Fibroblast of lung (primary cell): ENCODE measurements around the gene FBXO46. TPM values are rescaled to one million over a fixed set of nuclear protein-coding genes. Genes with fewer than 3 reads are reported as not detected.

Experiments
- DNase-seq, 2 donors: peaks; one replicate each; pipeline versions ENCODE4 v3.0.0 to v3.0.0-alpha.2; 2010; ENCODE audit warnings: low read depth in 2 of 2
- H2AFZ ChIP-seq: 2 replicates; pipeline ENCODE4 v1.5.1; 2012; ENCODE audit warnings: low read length, control low read depth, inconsistent platforms
- H3K27ac ChIP-seq: 2 replicates; pipeline ENCODE4 v1.5.1; 2011; ENCODE audit warnings: low read length, control low read depth; ENCODE audit not compliant: insufficient read depth
- H3K27me3 ChIP-seq: 2 replicates; pipeline ENCODE4 v1.5.1; 2011; ENCODE audit warnings: mild to moderate bottlenecking, low read length; ENCODE audit not compliant: control insufficient read depth, insufficient read depth
- H3K36me3 ChIP-seq: 2 replicates; pipeline ENCODE4 v1.5.1; 2011; ENCODE audit warnings: low read length; ENCODE audit not compliant: control insufficient read depth, insufficient read depth
- H3K4me1 ChIP-seq: 2 replicates; pipeline ENCODE4 v1.5.1; 2011; ENCODE audit warnings: low read length; ENCODE audit not compliant: control insufficient read depth, insufficient read depth; ENCODE audit errors: extremely low read depth
- H3K4me2 ChIP-seq: 2 replicates; pipeline ENCODE4 v1.5.1; 2011; ENCODE audit warnings: low read length, control low read depth; ENCODE audit not compliant: insufficient read depth; ENCODE audit errors: extremely low read depth
- H3K4me3 ChIP-seq, 4 experiments: fragments of 200-600 bp in 1 of 4; sonication (generic) in 1 of 4; replicated peaks in 1 of 4; 2 replicates each; pipeline ENCODE4 v1.5.1; 2011 to 2016; ENCODE audit warnings: low read length in 4 of 4, low read depth in 3 of 4, mild to moderate bottlenecking in 3 of 4, control low read depth in 2 of 4, inconsistent platforms in 1 of 4, mixed read lengths in 1 of 4; ENCODE audit not compliant: insufficient read depth in 1 of 4; ENCODE audit errors: control extremely low read depth in 1 of 4
- H3K79me2 ChIP-seq: 2 replicates; pipeline ENCODE4 v1.5.1; 2012; ENCODE audit warnings: mild to moderate bottlenecking, low read length, inconsistent platforms; ENCODE audit not compliant: control insufficient read depth, insufficient read depth
- H3K9ac ChIP-seq: 2 replicates; pipeline ENCODE4 v1.5.1; 2011; ENCODE audit warnings: mild to moderate bottlenecking, low read length, control low read depth; ENCODE audit not compliant: insufficient read depth
- H3K9me3 ChIP-seq: 2 replicates; pipeline ENCODE4 v1.5.1; 2012; ENCODE audit warnings: low read depth, low read length; ENCODE audit not compliant: control insufficient read depth, insufficient read depth
- H4K20me1 ChIP-seq: 2 replicates; pipeline ENCODE4 v1.5.1; 2011; ENCODE audit warnings: low read length; ENCODE audit not compliant: control insufficient read depth, insufficient read depth; ENCODE audit errors: extremely low read depth
- EZH2 ChIP-seq: IDR thresholded peaks from 2 replicates; pipeline ENCODE4 v1.5.1; 2012; ENCODE audit warnings: low read length, control low read depth, mild to moderate bottlenecking; ENCODE audit errors: missing control alignments
- polyA plus RNA-seq, 2 donors: library from polyadenylated mRNA; depleted of rRNA in 1 of 2; stranded (reverse) in 1 of 2; unstranded in 1 of 2; fragments of >200 nt; gene quantifications; 2 replicates each; pipeline ENCODE4 v1.2.1, GENCODE V29; 2011 to 2012; ENCODE audit warnings: missing spikeins in 1 of 2
- total RNA-seq: library from RNA; depleted of rRNA; stranded (reverse); fragments of >200 nt; gene quantifications from 2 replicates; pipeline ENCODE4 v1.2.1, GENCODE V29; 2014
- TF ChIP-seq, protein P1 (sequence below), 2 donors: IDR thresholded peaks in 1 of 2; conservative IDR thresholded peaks in 1 of 2; 1 replicate in 1 of 2; 2 replicates in 1 of 2; pipeline ENCODE4 v1.5.1; 2011 to 2012; ENCODE audit warnings: low read length in 2 of 2, control low read depth in 1 of 2, inconsistent platforms in 1 of 2, low read depth in 1 of 2, mild to moderate bottlenecking in 1 of 2

The FBXO46 gene
- total and polyA plus RNA-seq, 2 donors (not counting 1 experiment from before 2014, with no cell fraction given), result 2.0 to 3.3 TPM

DNA sequence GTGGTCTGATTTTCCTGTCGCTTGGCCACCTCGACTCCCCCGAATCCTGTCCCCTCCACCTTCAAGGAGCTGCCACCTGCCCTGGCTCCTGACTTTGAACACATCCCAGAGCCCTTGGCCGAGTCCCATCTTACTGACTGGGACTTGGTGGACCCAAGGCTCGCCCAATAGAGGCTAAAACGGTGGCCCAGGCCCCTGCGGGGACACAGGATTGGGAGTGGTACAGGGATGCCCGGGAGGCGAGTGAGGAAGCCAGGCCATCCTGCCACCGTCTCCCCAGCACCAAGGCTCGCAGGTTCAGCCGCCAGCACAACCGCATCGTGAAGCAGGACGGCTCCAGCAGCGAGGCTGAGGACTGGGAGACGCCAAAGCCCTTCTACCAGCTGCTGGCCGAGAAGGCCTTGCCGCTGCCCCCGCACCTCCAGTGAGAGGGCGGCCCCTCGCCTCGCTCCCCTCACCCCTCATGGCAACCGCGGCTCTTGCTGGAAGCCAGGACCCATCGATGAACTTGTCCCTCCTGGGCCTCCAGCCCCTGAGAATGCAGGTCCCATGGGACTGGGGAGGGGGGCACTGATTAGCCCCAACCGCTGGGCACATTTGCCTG, 33.1 kb upstream of the FBXO46 start:
- no peak for TF ChIP-seq EZH2
- TF ChIP-seq, protein P1, sequence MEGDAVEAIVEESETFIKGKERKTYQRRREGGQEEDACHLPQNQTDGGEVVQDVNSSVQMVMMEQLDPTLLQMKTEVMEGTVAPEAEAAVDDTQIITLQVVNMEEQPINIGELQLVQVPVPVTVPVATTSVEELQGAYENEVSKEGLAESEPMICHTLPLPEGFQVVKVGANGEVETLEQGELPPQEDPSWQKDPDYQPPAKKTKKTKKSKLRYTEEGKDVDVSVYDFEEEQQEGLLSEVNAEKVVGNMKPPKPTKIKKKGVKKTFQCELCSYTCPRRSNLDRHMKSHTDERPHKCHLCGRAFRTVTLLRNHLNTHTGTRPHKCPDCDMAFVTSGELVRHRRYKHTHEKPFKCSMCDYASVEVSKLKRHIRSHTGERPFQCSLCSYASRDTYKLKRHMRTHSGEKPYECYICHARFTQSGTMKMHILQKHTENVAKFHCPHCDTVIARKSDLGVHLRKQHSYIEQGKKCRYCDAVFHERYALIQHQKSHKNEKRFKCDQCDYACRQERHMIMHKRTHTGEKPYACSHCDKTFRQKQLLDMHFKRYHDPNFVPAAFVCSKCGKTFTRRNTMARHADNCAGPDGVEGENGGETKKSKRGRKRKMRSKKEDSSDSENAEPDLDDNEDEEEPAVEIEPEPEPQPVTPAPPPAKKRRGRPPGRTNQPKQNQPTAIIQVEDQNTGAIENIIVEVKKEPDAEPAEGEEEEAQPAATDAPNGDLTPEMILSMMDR (conservative IDR thresholded peaks at IDR 0.05 in 1 of 2, IDR thresholded peaks at IDR 0.05 in 1 of 2; ENCODE audit: low read depth in 1 of 2, low read length in 2 of 2), result no peak
- Histone ChIP-seq H4K20me1 (no peaks in the 10 kb centered on the region), H3K27me3 (no peaks in the 10 kb centered on the region), H3K9me3 (no peaks in the 10 kb centered on the region), H3K4me3 (no peak overlapping the region), H3K4me2 (no peak overlapping the region), H3K4me1 (peaks cover 20% of the 10 kb centered on the region), H3K79me2 (peaks cover 4% of the 10 kb centered on the region), H2AFZ (no peak overlapping the region), H3K9ac (no peak overlapping the region), H3K27ac (no peak overlapping the region), H3K36me3 (peaks cover 2% of the 10 kb centered on the region)
- no peak for DNase-seq

DNA sequence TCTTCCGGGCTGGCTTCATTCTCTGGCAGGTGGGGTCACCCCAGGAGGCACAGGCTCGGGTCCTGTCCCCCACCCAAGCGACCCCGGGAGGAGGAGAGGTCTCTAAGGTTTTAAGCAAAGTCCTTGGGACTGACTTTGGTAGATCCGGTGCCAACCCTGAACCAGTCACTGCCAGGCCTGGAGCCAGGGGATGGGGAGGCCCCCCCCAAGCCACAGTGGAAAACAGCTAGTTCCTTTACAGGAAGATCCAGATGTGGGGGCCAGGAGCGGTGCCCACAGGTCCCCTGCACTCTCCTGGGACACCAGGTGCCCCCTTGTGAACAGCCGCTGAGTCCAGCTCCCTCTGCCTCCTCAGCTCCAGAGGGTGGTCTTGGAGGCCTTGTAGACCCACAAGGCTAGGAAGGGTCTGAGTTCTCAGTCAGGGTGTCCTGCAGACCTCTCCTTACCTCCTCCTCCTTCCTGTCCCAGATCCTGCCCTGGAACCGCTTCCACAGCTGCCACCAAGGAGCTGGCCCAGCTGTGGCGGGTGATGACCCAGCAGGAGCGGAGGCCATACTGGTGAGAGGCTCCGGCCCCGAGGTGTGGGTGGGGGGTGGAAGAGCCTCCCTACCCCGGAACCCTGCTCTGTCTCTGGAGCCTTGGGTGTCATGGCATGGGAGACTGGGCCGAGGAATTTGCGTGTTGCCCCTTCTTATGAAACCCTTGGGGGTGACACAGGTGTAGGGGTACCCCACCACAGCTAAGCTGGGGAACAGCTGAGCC, 32.4 kb upstream of the FBXO46 start:
- peaks cover 20% of the 10 kb centered on the region for H3K4me1 ChIP-seq
- no peaks in the 10 kb centered on the region for H3K27me3 ChIP-seq
- H3K36me3 ChIP-seq, result peaks cover 2% of the 10 kb centered on the region
- H4K20me1 ChIP-seq, result no peaks in the 10 kb centered on the region
- H3K9ac ChIP-seq, result no peak overlapping the region
- H3K4me2 ChIP-seq, result no peak overlapping the region
- H2AFZ ChIP-seq, result no peak overlapping the region
- TF ChIP-seq, protein P1 (conservative IDR thresholded peaks at IDR 0.05 in 1 of 2, IDR thresholded peaks at IDR 0.05 in 1 of 2; ENCODE audit: low read depth in 1 of 2, low read length in 2 of 2), result no peak
- no peak for TF ChIP-seq EZH2
- H3K79me2 ChIP-seq, result peaks cover 4% of the 10 kb centered on the region
- H3K27ac ChIP-seq, result no peak overlapping the region
- DNase-seq, result no peak
- H3K9me3 ChIP-seq, result no peaks in the 10 kb centered on the region
- no peak overlapping the region for H3K4me3 ChIP-seq

DNA sequence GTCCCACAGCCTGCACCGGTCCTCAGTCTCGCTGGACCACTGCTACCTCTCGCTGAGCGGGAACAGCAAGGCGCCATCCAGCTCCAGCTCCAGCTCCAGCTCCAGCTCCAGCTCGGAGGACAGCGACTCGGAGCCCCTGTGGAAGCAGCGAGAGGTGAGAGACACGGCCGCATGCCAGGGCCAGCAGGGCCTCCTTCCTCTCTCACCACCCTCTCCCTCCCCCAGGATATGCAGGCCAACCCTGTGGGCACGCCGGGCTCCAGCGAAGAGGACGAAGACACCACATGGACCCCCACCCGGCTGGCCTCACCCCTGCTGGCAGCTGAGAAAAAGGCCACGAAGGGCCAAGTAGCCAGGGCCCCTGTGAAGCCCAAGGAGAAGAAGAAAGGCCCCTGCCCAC, 31.0 kb upstream of the FBXO46 start:
- H3K27me3 ChIP-seq, result no peaks in the 10 kb centered on the region
- peaks cover 15% of the 10 kb centered on the region for H3K4me1 ChIP-seq
- no peak overlapping the region for H2AFZ ChIP-seq
- peaks cover 2% of the 10 kb centered on the region for H3K36me3 ChIP-seq
- no peak overlapping the region for H3K27ac ChIP-seq
- H3K4me2 ChIP-seq, result no peak overlapping the region
- no peaks in the 10 kb centered on the region for H3K9me3 ChIP-seq
- H4K20me1 ChIP-seq, result no peaks in the 10 kb centered on the region
- no peak overlapping the region for H3K4me3 ChIP-seq
- no peak overlapping the region for H3K9ac ChIP-seq
- peaks cover 4% of the 10 kb centered on the region for H3K79me2 ChIP-seq
- DNase-seq, result no peak
- TF ChIP-seq EZH2, result no peak
- TF ChIP-seq, protein P1 (conservative IDR thresholded peaks at IDR 0.05 in 1 of 2, IDR thresholded peaks at IDR 0.05 in 1 of 2; ENCODE audit: low read depth in 1 of 2, low read length in 2 of 2), result no peak
